ENCODE results near the gene EXOC6. TPM values are rescaled to one million over a fixed set of nuclear protein-coding genes. Genes with fewer than 3 reads are reported as not detected.

Gene EXOC6
- total RNA-seq, 1 experiment from 2014 or later, result 17.0 TPM

DNA sequence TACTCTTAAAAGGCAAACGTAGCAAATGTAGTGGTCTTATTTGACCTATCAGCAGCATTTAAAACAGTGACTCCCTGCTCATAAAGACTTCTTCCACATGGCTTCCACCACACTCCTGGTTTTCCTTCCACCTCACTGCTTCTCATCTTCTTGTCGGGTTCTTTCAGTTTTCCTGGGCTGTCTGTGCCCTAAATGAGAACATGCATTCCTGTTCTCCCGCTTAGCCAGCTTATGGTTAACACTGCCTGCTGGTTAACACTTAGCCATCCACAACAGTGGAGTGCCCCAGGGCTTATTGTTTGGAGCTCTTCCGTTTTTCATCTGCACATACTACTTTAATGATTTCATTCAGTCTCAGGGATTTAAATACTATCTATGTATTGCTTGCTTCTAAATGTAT, 34.3 kb upstream of the EXOC6 start:
- intact Hi-C loops (cut with micrococcal nuclease; ENCODE audit: unreplicated experiment), result no loop called here
- no TSS peak for BruUV-seq (replicated peaks)

DNA sequence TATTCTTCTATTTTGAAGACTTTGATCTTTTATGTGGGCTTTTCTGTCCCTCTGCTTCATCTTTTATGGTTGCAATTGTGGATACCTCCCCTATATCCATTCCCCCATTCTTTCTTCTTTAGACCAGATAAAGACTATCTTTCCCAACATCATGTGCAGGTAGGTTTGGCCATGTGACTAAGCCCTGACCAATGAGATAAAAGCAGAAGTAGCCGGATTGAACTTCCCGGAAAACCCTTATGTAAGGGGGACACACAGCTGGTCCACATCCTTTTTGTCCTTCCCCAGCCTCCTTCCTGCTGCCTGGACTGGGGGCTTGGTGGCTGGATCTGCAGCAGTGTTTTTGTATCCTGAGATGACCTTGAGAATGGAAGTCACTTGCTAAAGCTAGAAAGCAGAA, 33.5 kb upstream of the EXOC6 start:
- DNase-seq (ENCODE audit: low read depth, low spot score) (no peak), ATAC-seq (no peak)
- H3K27me3 ChIP-seq (ENCODE audit: control insufficient read depth, insufficient read depth, low read length), result peaks cover 29% of the 10 kb centered on the region; the same call in 1 of the 2 replicates
- H3K4me1 ChIP-seq (ENCODE audit: control insufficient read depth, insufficient read depth, low read length), result no peaks in the 10 kb centered on the region
- POLR2A ChIA-PET, result no interaction called here
- intact Hi-C loops (cut with micrococcal nuclease; ENCODE audit: unreplicated experiment), result no loop called here
- BruUV-seq (replicated peaks), result no TSS peak
- no peaks in the 10 kb centered on the region for H3K36me3 ChIP-seq (ENCODE audit: control insufficient read depth, insufficient read depth, low read length)
- H3K9me3 ChIP-seq (ENCODE audit: control insufficient read depth, insufficient read depth, low read depth, low read length), result no peaks in the 10 kb centered on the region
- CTCF ChIA-PET, result no interaction called here
- no peak overlapping the region for H3K27ac ChIP-seq (ENCODE audit: low read length)
- no peak overlapping the region for H3K4me3 ChIP-seq (ENCODE audit: low read depth in 2 of 2, low read length in 2 of 2)
- in situ Hi-C loops (cut with HindIII; ENCODE audit: low pct_unique_long_range_greater_than_20kb, low sequenced_read_pairs), result no loop called here
- no peak for TF ChIP-seq TCF7L2 (IDR thresholded peaks at IDR 0.05; ENCODE audit: low read depth, low read length)
- TF ChIP-seq, protein P1, sequence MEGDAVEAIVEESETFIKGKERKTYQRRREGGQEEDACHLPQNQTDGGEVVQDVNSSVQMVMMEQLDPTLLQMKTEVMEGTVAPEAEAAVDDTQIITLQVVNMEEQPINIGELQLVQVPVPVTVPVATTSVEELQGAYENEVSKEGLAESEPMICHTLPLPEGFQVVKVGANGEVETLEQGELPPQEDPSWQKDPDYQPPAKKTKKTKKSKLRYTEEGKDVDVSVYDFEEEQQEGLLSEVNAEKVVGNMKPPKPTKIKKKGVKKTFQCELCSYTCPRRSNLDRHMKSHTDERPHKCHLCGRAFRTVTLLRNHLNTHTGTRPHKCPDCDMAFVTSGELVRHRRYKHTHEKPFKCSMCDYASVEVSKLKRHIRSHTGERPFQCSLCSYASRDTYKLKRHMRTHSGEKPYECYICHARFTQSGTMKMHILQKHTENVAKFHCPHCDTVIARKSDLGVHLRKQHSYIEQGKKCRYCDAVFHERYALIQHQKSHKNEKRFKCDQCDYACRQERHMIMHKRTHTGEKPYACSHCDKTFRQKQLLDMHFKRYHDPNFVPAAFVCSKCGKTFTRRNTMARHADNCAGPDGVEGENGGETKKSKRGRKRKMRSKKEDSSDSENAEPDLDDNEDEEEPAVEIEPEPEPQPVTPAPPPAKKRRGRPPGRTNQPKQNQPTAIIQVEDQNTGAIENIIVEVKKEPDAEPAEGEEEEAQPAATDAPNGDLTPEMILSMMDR (IDR thresholded peaks at IDR 0.05), result no peak
- TF ChIP-seq, protein P2, sequence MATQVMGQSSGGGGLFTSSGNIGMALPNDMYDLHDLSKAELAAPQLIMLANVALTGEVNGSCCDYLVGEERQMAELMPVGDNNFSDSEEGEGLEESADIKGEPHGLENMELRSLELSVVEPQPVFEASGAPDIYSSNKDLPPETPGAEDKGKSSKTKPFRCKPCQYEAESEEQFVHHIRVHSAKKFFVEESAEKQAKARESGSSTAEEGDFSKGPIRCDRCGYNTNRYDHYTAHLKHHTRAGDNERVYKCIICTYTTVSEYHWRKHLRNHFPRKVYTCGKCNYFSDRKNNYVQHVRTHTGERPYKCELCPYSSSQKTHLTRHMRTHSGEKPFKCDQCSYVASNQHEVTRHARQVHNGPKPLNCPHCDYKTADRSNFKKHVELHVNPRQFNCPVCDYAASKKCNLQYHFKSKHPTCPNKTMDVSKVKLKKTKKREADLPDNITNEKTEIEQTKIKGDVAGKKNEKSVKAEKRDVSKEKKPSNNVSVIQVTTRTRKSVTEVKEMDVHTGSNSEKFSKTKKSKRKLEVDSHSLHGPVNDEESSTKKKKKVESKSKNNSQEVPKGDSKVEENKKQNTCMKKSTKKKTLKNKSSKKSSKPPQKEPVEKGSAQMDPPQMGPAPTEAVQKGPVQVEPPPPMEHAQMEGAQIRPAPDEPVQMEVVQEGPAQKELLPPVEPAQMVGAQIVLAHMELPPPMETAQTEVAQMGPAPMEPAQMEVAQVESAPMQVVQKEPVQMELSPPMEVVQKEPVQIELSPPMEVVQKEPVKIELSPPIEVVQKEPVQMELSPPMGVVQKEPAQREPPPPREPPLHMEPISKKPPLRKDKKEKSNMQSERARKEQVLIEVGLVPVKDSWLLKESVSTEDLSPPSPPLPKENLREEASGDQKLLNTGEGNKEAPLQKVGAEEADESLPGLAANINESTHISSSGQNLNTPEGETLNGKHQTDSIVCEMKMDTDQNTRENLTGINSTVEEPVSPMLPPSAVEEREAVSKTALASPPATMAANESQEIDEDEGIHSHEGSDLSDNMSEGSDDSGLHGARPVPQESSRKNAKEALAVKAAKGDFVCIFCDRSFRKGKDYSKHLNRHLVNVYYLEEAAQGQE (IDR thresholded peaks at IDR 0.05; ENCODE audit: insufficient read depth in 1 of 2, low read depth in 2 of 2, low read length in 1 of 2), result no peak
- no peak for TF ChIP-seq SIN3A (IDR thresholded peaks at IDR 0.05; ENCODE audit: borderline replicate concordance, insufficient read depth, low read depth, low read length)
- no peak for TF ChIP-seq POLR2AphosphoS5 (IDR thresholded peaks at IDR 0.05; ENCODE audit: low read depth, low read length)

More for the DNA sequence above, 34.3 kb upstream of the EXOC6 start:
- in situ Hi-C loops (cut with HindIII; ENCODE audit: low pct_unique_long_range_greater_than_20kb, low sequenced_read_pairs), result no loop called here
- H3K4me3 ChIP-seq (ENCODE audit: low read depth in 2 of 2, low read length in 2 of 2), result no peak overlapping the region
- CTCF ChIA-PET, result no interaction called here
- POLR2A ChIA-PET, result no interaction called here
- H3K36me3 ChIP-seq (ENCODE audit: control insufficient read depth, insufficient read depth, low read length), result no peaks in the 10 kb centered on the region
- no peaks in the 10 kb centered on the region for H3K9me3 ChIP-seq (ENCODE audit: control insufficient read depth, insufficient read depth, low read depth, low read length)
- TF ChIP-seq SIN3A (IDR thresholded peaks at IDR 0.05; ENCODE audit: borderline replicate concordance, insufficient read depth, low read depth, low read length) (no peak), POLR2AphosphoS5 (IDR thresholded peaks at IDR 0.05; ENCODE audit: low read depth, low read length) (no peak), TCF7L2 (IDR thresholded peaks at IDR 0.05; ENCODE audit: low read depth, low read length) (no peak)
- TF ChIP-seq, protein P1 (IDR thresholded peaks at IDR 0.05), result no peak
- TF ChIP-seq, protein P2 (IDR thresholded peaks at IDR 0.05; ENCODE audit: insufficient read depth in 1 of 2, low read depth in 2 of 2, low read length in 1 of 2), result no peak
- no peak overlapping the region for H3K27ac ChIP-seq (ENCODE audit: low read length)
- H3K27me3 ChIP-seq (ENCODE audit: control insufficient read depth, insufficient read depth, low read length), result peaks cover 29% of the 10 kb centered on the region; the same call in 1 of the 2 replicates
- no peak for ATAC-seq
- no peak for DNase-seq (ENCODE audit: low read depth, low spot score)
- no peaks in the 10 kb centered on the region for H3K4me1 ChIP-seq (ENCODE audit: control insufficient read depth, insufficient read depth, low read length)
